ENCODE data around the gene TRMT61B.

GRCh38 chr2:28905533-28905932, 35.4 kb upstream of the TRMT61B start:
- TF ChIP-seq CTCF (IDR thresholded peaks at IDR 0.05; ENCODE audit: insufficient read depth, low read length, poor library complexity, severe bottlenecking) = no peak
- TF ChIP-seq EZH2phosphoT487 (conservative IDR thresholded peaks at IDR 0.05; ENCODE audit: low read length) = no peak
